Neural cell (in vitro differentiated cells): Measurements from ENCODE around the gene ZNF366. TPM values are rescaled to one million over a fixed set of nuclear protein-coding genes. Genes with fewer than 3 reads are reported as not detected.
A peak's percentile ranks its signal among the peaks of the same experiment; 100 is the strongest.

ENCODE experiments used
- H2AFZ ChIP-seq: fragments of 200-600, 300-800 bp; sonication (generic), shearing (Covaris generic); 2 replicates; pipeline ENCODE4 v1.6.0; 2014; ENCODE audit warnings: low read depth, mild to moderate bottlenecking, antibody characterized with exemption, low read length, moderate library complexity
- H3F3A ChIP-seq: fragments of 200-600 bp; shearing (Covaris generic); 2 replicates; pipeline ENCODE4 v1.6.1; 2016; ENCODE audit warnings: mild to moderate bottlenecking, moderate library complexity, mixed read lengths, antibody characterized with exemption, low read length; ENCODE audit not compliant: insufficient read depth, poor library complexity, severe bottlenecking
- H3K27ac ChIP-seq: fragments of 200-600, 300-800 bp; sonication (generic), shearing (Covaris generic); 2 replicates; pipeline ENCODE4 v1.5.1; 2014; ENCODE audit warnings: mild to moderate bottlenecking, low read length, moderate library complexity
- H3K27me3 ChIP-seq: fragments of 300-800, 200-600 bp; sonication (generic), shearing (Covaris generic); 2 replicates; pipeline ENCODE4 v1.6.0; 2014; ENCODE audit warnings: mild to moderate bottlenecking, low read depth, low read length, moderate library complexity; ENCODE audit not compliant: insufficient read depth
- H3K36me3 ChIP-seq: fragments of 300-800, 200-600 bp; sonication (generic), shearing (Covaris generic); 2 replicates; pipeline ENCODE4 v1.5.1; 2014; ENCODE audit warnings: mild to moderate bottlenecking, antibody characterized with exemption, low read length, moderate library complexity; ENCODE audit not compliant: insufficient read depth
- H3K4me2 ChIP-seq: fragments of 300-800, 200-600 bp; sonication (generic), shearing (Covaris generic); 2 replicates; pipeline ENCODE4 v1.6.0; 2014; ENCODE audit warnings: mild to moderate bottlenecking, low read length
- H3K4me3 ChIP-seq: fragments of 300-800, 200-600 bp; sonication (generic), shearing (Covaris generic); 2 replicates; pipeline ENCODE4 v1.5.1; 2014; ENCODE audit warnings: mild to moderate bottlenecking, low read length, moderate library complexity
- H3K79me2 ChIP-seq: fragments of 200-600 bp; shearing (Covaris generic); replicated peaks from 2 replicates; pipeline ENCODE4 v1.6.0; 2014; ENCODE audit warnings: mild to moderate bottlenecking, low read length, moderate library complexity; ENCODE audit not compliant: insufficient read depth
- H3K9ac ChIP-seq: fragments of 300-800, 200-600 bp; sonication (generic), shearing (Covaris generic); 2 replicates; pipeline ENCODE4 v1.6.1; 2016; ENCODE audit warnings: mild to moderate bottlenecking, low read length, mixed read lengths
- H3K9me2 ChIP-seq: fragments of 200-600 bp; shearing (Covaris generic); 2 replicates; pipeline ENCODE4 v1.6.1; 2016; ENCODE audit warnings: mild to moderate bottlenecking, low read length, mixed read lengths; ENCODE audit not compliant: insufficient read depth
- H3K9me3 ChIP-seq: fragments of 200-600, 300-800 bp; sonication (generic), shearing (Covaris generic); 2 replicates; pipeline ENCODE4 v1.6.1; 2016; ENCODE audit warnings: mild to moderate bottlenecking, mixed run types, low read length, moderate library complexity, mixed read lengths
- H4K20me1 ChIP-seq: fragments of 200-600 bp; shearing (Covaris generic); 2 replicates; pipeline ENCODE4 v1.6.1; 2016; ENCODE audit warnings: mild to moderate bottlenecking, mixed run types; ENCODE audit not compliant: insufficient read depth
- CTCF ChIP-seq: fragments of 450-650 bp; IDR thresholded peaks from 2 replicates; pipeline ENCODE4 v1.5.1; 2014; ENCODE audit warnings: antibody characterized with exemption, mild to moderate bottlenecking, moderate library complexity; ENCODE audit not compliant: poor library complexity, severe bottlenecking
- EP300 ChIP-seq: fragments of 450-650 bp; conservative IDR thresholded peaks from 2 replicates; pipeline ENCODE4 v1.6.1; 2014; ENCODE audit warnings: antibody characterized with exemption, mild to moderate bottlenecking, moderate library complexity; ENCODE audit not compliant: poor library complexity, severe bottlenecking
- EZH2 ChIP-seq: fragments of 200-600, 300-800 bp; shearing (Covaris generic), sonication (generic); IDR thresholded peaks from 2 replicates; pipeline ENCODE4 v1.6.1; 2014; ENCODE audit warnings: antibody characterized with exemption, low read length, borderline replicate concordance, mild to moderate bottlenecking; ENCODE audit not compliant: insufficient read depth, poor library complexity, severe bottlenecking
- MXI1 ChIP-seq: fragments of 450-650 bp; conservative IDR thresholded peaks from 2 replicates; pipeline ENCODE4 v1.6.1; 2014; ENCODE audit warnings: antibody characterized with exemption, mild to moderate bottlenecking; ENCODE audit not compliant: poor library complexity, severe bottlenecking
- POLR2AphosphoS5 ChIP-seq: IDR thresholded peaks from 2 replicates; pipeline ENCODE4 v1.6.1; 2012
- RAD21 ChIP-seq: fragments of 450-650 bp; conservative IDR thresholded peaks from 2 replicates; pipeline ENCODE4 v1.6.1; 2014; ENCODE audit warnings: antibody characterized with exemption, mild to moderate bottlenecking, moderate library complexity
- REST ChIP-seq: IDR thresholded peaks from 2 replicates; pipeline ENCODE4 v1.6.1; 2012; ENCODE audit warnings: borderline replicate concordance
- SMC3 ChIP-seq: fragments of 450-650 bp; conservative IDR thresholded peaks from 2 replicates; pipeline ENCODE4 v1.6.1; 2014; ENCODE audit warnings: antibody characterized with exemption, mild to moderate bottlenecking, moderate library complexity; ENCODE audit not compliant: poor library complexity
- TAF1 ChIP-seq: IDR thresholded peaks from 2 replicates; pipeline ENCODE4 v1.6.1; 2012; ENCODE audit warnings: low read depth
- polyA plus RNA-seq: library from polyadenylated mRNA; depleted of rRNA; stranded (reverse); fragments of >200 nt; gene quantifications from 2 replicates; pipeline ENCODE4 v1.2.3, GENCODE V29; 2014

Gene ZNF366
- polyA plus RNA-seq, 1 donor from 2014 or later: not detected

- Histone ChIP-seq H3K9ac (peak overlapping the region; percentile 31), H3F3A (peaks cover 3% of the 10 kb centered on the region), H3K27ac (no peak overlapping the region), H3K79me2 (no peaks in the 10 kb centered on the region), H4K20me1 (no peaks in the 10 kb centered on the region), H3K9me2 (no peaks in the 10 kb centered on the region), H3K27me3 (no peaks in the 10 kb centered on the region), H3K36me3 (no peaks in the 10 kb centered on the region), H3K9me3 (no peaks in the 10 kb centered on the region), H2AFZ (no peak overlapping the region), H3K4me3 (peak overlapping the region; percentile 37), H3K4me2 (peak overlapping the region; percentile 13)
- TF ChIP-seq CTCF (no peak), REST (no peak), TAF1 (no peak), MXI1 (no peak), SMC3 (no peak), RAD21 (no peak), POLR2AphosphoS5 (no peak), EZH2 (no peak), EP300 (no peak)
Observed at GRCh38 chr5:72555871-72556270, 48.7 kb upstream of the ZNF366 start.

DNA sequence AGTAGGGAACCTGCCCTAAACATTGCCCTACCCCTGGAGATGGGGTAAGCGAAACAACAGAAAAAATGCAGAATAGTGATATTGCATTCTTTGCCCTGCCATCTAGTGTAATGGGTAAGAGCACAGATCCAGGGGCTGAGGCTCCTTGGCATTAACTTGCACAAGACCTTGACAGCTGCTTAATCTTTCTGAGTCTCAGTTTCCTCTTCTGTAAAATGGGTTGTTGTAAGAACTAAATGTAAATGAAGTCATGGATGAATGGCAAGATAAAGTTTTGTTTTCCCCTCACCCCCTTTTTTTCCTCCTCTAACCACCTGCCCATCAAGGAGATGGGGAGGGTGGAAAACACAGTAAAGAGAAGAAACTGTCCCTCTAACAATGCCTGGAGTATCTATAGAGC is 47.7 kb upstream of the ZNF366 start:
- peaks cover 3% of the 10 kb centered on the region for H3F3A ChIP-seq
- no peaks in the 10 kb centered on the region for H3K27me3 ChIP-seq
- no peaks in the 10 kb centered on the region for H3K9me2 ChIP-seq
- TF ChIP-seq MXI1: no peak
- TF ChIP-seq EP300: no peak
- TF ChIP-seq CTCF: no peak
- TF ChIP-seq REST: no peak
- TF ChIP-seq TAF1: no peak
- TF ChIP-seq EZH2: no peak
- TF ChIP-seq POLR2AphosphoS5: no peak
- TF ChIP-seq RAD21: no peak
- TF ChIP-seq SMC3: no peak
- H3K36me3 ChIP-seq: no peaks in the 10 kb centered on the region
- no peak overlapping the region for H3K4me3 ChIP-seq
- H3K9me3 ChIP-seq: no peaks in the 10 kb centered on the region
- H3K4me2 ChIP-seq: no peak overlapping the region
- no peak overlapping the region for H3K9ac ChIP-seq
- no peak overlapping the region for H2AFZ ChIP-seq
- no peak overlapping the region for H3K27ac ChIP-seq
- no peaks in the 10 kb centered on the region for H3K79me2 ChIP-seq
- no peaks in the 10 kb centered on the region for H4K20me1 ChIP-seq
